ENCODE data around the gene NACC2.

NACC2 gene

GRCh38 chr9:136093995-136094881, 851 bp downstream of the NACC2 start:
- in situ Hi-C loops (cut with MboI; ENCODE audit: low sequenced_read_pairs) = no loop called here

- in situ Hi-C loops (cut with MboI; ENCODE audit: low sequenced_read_pairs) = no loop called here
Measured at GRCh38 chr9:136093346-136093986, 1.6 kb downstream of the NACC2 start.

DNA sequence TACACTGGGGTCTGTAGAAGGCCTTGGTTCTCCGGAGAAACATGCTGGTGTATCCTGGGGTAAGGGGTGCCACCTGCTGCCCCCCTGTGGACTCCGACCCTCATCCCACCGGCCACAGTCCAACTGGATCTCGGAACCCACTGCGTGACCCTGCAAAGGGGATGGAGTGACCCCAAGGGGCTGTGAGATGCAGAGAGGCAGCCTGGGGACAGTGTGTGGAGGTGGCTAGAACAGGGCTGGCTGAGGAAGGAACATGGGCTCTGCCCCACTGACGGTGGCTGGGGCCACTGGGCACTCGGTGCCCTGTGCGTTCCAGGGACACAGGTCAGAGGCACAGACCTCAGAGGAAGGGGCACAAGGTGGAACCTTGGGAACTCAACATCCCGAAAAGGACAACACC, 2.3 kb downstream of the NACC2 start:
- in situ Hi-C loops (cut with MboI; ENCODE audit: low sequenced_read_pairs) = no loop called here

DNA sequence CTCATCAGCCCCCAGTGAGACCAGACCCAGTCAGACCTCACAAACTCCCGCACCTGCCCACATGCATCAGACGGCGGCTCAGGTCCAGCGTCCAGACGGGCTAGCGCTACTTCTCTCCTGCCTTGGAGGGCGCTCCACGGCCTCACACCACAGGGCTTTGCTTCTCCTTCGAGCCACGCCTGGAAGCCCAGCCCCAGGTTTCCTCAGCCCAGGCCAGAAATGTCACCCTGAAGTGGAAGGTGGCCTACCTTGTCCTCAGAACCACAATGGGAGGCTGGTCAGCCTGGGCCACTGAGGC, 2.8 kb downstream of the NACC2 start:
- in situ Hi-C loops (cut with MboI; ENCODE audit: low sequenced_read_pairs) = no loop called here

DNA sequence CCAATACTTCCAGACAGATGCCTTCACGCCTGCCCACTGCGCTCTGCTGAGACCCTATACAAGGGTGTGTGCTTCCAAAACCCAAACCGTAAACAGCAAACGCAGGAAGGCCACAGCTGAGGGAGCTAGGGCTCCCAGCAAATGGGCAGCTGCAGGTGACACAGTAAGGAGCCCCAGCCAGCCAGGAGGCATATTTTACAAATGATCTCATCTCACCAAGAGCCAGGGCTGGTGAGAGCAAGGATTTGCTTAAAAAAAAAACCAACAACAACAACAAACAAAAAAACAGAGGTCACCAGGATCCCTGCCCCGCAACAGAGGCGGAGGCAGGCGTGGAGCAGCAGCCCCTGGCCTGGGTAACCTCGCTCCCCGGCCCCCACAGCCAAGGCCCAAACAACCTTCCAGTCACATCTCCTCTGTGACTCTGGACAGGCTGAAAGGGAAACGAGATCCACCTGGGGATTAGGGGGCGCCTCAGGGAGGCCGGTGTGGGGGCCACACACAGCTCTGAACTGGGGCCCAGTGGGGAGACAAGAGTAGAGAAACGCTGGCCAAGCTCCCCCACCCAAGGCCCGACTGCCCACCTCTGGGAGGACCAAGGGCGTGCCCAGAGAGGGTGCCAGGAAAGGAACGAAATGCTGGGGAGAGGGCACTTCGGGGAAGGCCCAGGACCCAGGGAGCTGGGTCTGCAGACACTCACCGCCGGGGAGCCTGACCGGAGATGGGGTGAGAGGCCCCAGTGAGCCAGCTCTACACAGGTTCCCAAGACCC, 3.3 kb downstream of the NACC2 start:
- in situ Hi-C loops (cut with MboI; ENCODE audit: low sequenced_read_pairs) = no loop called here

- in situ Hi-C loops (cut with MboI; ENCODE audit: low sequenced_read_pairs) = no loop called here
Measured at GRCh38 chr9:136090768-136091581, 4.1 kb downstream of the NACC2 start.

GRCh38 chr9:136090056-136090735, 4.9 kb downstream of the NACC2 start:
- in situ Hi-C loops (cut with MboI; ENCODE audit: low sequenced_read_pairs) = no loop called here

DNA sequence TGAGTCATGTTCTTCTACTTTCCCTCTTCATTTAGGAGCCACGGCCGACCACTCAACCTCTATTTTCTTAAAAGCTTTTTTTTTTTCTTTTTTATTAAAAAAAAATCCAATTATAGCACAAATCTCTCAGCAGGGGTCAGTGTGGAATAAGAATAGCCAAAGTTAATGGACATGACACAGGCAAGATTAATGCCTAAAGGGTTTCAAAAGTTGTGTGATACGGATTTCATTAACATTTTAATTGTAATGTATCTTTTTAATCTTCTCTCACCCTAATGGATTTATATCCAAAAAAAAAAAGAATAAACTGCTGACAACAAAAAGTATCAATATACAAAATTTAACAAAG, 5.4 kb downstream of the NACC2 start:
- in situ Hi-C loops (cut with MboI; ENCODE audit: low sequenced_read_pairs) = no loop called here

DNA sequence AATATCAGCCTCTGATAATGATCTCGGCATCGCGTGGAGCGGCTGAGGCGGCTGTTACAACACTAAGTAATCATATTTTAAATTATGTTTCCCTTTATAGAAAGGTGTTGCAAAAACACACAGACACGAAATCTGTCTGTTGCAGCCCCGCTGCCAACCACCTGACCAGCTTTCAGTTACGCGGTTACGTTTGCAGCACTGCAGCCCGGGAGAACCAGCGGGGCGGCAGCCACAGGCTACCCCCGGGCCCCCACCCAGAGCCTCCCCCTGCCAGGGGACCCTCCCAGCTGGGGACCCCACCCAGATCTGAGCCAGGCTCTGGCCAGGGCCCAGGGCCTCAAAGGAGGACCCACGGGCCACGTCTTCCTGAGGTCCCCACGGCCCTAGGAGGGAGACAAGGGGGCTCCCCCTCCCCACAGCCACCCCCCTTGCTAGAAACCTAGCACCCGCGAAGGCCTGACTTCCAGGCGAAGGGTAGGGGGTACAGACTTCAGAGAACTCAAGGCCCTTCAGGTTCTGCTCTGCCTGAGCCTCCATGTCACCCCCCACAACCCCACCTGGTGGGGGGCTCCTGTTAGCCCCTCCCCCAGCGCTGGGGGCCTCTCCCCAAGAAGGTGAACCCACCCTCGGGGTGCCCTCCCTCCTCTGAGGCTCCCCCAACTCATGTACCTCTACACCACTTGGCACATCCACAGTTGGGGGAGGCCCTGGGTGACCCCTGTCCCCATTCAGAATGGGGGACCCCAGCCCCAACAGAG, 6.0 kb downstream of the NACC2 start:
- in situ Hi-C loops (cut with MboI; ENCODE audit: low sequenced_read_pairs) = no loop called here

- in situ Hi-C loops (cut with MboI; ENCODE audit: low sequenced_read_pairs) = no loop called here
Measured at GRCh38 chr9:136088481-136088938, 6.6 kb downstream of the NACC2 start.

- in situ Hi-C loops (cut with MboI; ENCODE audit: low sequenced_read_pairs) = no loop called here
Measured at GRCh38 chr9:136087741-136088480, 7.2 kb downstream of the NACC2 start.

- in situ Hi-C loops (cut with MboI; ENCODE audit: low sequenced_read_pairs) = no loop called here
Measured at GRCh38 chr9:136086951-136087740, 7.9 kb downstream of the NACC2 start.

DNA sequence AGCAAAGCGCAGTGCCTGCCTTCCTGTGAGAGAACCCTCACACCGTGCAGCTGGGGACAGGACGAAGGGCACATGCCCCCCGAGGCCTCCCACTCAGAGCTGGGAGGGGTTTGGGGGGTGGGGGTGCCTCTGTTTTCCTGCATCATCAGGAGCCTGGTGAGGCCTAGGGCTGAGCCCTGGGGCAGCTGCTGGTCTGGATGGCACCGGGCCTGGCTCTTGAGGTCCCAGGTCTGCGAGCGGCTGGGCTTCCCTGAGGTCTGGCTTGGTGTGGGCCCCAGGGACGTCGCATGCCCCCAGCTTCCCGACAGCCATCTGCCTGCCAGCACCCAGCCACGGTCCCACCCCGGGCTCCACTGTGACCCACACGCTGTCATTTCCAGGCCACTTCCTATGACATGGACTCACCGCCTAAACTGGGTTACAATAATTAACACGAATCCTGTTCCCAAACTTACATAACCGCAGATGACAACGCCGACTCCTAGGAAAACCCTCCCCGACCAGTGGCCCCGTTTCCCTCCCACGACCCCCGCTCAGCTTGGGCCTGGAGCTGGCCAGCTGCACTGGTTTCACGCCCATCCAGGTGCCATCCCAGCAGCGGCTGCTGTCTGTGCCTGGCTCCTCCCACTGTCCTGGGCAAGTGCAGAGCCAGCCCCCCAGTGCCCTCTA, 8.7 kb downstream of the NACC2 start:
- in situ Hi-C loops (cut with MboI; ENCODE audit: low sequenced_read_pairs) = no loop called here

- in situ Hi-C loops (cut with MboI; ENCODE audit: low sequenced_read_pairs) = no loop called here
Measured at GRCh38 chr9:136085815-136086212, 9.3 kb downstream of the NACC2 start.

DNA sequence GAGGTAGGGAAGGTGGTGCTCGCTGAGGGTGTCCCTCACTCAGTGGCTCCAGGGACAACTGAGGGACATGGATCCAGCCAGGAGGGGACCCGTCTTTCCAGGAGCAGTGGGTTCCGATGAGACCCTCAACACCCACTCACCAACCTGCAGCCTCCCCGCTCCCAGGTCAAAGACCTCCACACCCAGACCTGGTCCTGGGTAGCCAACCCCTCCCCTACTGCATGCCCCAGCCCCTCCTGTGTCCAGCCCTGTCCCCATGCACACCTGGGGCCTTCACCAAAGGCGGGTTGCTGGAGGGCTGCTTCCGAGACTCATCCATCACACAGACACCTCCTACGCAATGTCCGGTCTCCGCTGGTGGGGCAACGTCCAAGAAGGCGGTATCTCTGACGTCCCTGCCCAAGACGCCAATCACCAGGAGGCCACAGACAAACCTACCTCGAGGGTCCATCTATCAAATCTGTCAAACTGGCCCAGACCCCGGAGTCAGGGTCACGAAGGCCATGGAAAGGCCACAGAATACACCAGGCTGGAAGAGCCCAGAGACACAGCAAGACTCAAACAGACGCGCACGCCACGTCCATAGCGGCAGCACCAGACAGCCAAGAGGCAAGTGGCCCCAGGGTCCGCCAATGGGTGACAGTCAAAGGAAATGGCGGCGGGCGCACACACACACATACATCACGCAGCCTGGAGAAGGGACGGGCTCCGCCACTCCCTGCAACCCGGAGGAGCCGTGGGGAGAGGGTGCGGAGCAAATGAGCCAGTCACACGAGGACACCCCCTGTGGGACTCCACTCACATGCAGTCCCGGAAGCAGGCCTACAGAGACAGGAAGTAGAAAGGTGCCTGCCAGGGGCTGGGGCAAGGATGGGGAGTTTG, 10.8 kb downstream of the NACC2 start:
- in situ Hi-C loops (cut with MboI; ENCODE audit: low sequenced_read_pairs) = no loop called here

GRCh38 chr9:136083558-136084062, 11.5 kb downstream of the NACC2 start:
- in situ Hi-C loops (cut with MboI; ENCODE audit: low sequenced_read_pairs) = no loop called here

Data from HL-60/S4 treated with retinoic acid at 250 ng/mL for 4 days and 3 days (cell line).